Peyer's patch (tissue), 4 donors: ENCODE data around the gene VSTM4.

Source experiments
- CTCF ChIP-seq, 6 experiments: fragments of 450-650 bp in 4 of 6; fragments of 200-600 bp in 2 of 6; sonication (generic) in 1 of 6; IDR thresholded peaks; one replicate each; pipeline ENCODE4 v1.5.1; 2017 to 2019; ENCODE audit warnings: antibody characterized with exemption in 6 of 6, mild to moderate bottlenecking in 3 of 6, moderate library complexity in 1 of 6
- POLR2A ChIP-seq, 2 donors: fragments of 450-650 bp; IDR thresholded peaks; one replicate each; pipeline ENCODE4 v1.5.1; 2017; ENCODE audit warnings: antibody characterized with exemption in 2 of 2, mild to moderate bottlenecking in 2 of 2, moderate library complexity in 2 of 2

- TF ChIP-seq CTCF (IDR thresholded peaks at IDR 0.05) (no peak), POLR2A (IDR thresholded peaks at IDR 0.05) (no peak)
These were observed 36.2 kb upstream of the VSTM4 start for GRCh38 chr10:49151481-49151880.
